ENCODE results near the gene DPYD.

The DPYD gene

DNA sequence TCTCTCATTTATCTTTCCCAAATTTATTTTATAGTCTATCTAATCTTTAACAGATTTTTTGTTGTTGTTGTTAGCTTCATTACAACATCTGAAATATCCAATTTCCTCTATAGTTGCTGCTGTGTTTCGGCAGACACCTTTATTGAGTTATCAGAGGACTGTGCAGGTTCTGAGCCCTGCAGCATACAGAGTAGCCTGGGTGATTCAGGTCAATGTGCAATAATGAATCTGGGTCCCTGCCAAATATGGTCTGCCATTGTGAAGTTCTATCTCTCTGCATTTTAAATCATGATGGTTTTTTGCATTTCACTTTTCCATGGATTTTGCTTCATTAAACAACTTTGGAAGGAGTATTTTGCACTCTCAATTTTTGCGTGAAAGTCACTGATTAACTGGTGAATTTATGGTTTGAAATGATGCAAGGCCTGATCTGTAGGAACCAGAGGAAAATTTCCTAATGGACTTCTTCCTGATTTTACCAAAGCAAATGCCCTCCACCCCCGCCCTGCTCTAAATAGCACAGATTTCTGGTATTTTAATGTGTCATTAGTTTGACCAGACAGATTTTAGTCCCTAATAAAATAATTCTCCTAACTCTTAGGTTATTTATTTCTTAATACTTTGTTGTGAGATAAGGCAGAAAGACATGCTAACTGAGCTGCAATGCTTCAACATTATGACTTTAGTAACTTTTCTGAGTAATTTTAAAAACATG lies 797.0 kb downstream of the DPYD start:
- DNase-seq, result no peak

DNA sequence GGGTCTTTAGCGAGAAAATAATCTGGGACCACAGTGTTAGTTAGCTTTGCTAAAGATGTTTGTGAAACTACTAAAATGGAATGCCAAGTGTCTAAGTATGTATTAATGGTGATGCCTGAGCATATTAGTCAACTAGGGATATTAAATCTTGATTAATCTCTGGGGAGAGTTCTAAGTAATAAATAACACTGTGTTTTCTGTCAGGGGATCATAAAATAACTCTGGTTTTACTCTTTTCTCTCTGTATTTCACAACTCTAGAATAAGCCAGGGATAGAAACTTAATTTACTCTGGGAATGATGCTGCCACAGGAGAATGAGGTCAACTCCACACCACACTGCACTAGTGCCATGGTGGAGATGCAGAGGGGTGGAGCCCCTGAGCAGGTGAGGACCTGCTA lies 800.0 kb downstream of the DPYD start:
- DNase-seq, result no peak

DNA sequence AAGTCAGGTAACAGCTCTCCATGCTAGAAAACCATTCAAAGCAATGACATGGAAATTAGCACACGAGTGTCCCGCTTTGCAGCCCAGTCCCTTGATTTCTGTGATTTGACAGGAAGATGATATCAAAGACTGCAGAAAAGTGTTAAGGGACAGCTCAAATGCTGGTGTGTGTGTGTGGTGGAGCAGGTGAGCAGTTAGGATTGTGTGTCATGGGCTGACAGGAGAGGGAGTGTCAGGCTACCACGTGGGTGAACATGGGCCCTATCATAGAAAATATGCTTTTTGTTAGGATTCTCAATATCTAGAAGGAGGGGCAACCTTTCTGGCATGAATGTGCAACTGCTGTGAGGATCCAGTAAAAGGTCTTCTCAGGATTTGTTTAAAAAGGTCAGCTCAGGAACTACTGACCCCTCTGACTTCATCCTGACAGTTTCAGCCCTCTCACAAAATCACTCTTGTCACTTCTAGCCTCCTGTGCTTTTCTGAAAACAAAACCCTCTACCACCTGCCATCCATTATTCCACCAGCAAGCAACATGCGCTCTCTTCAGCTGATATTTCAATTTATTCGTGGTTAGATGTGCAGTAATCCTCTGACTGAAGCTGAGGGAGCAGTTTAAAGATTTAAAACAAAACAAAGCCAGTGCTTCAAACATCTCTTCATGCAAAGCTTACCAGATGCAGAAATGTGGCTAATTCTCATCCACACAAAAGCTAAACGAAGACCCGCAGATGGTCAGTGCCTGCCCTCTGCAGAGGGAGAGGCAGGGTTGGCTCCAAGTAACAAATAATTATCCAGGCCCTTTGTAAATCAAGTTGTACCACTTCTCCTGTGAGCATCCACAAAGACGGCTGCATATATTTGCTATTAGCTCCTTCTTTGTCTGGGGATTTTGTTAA lies 801.3 kb downstream of the DPYD start:
- DNase-seq, result peak; percentile 5 to 50

DNA sequence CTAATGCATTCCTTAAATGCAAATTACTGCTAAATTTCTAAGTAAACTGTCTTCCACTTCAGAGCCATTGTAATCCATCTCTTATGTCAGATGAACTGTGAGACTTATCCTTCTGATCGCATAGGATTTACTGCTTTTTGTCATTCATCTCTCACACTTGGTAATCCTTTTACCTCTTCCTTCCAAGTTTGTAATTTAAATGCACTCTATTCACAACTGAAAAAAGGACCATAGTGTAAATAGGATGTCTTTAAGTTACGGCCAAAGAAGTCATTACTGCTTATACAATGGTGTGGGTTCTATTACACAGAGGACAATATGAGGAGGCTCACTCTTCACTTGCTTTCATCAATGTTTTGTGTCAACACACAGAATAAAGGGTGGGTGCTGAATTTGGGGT lies 806.0 kb downstream of the DPYD start:
- peak in 1 of 2 experiments; percentile 4 for DNase-seq

DNA sequence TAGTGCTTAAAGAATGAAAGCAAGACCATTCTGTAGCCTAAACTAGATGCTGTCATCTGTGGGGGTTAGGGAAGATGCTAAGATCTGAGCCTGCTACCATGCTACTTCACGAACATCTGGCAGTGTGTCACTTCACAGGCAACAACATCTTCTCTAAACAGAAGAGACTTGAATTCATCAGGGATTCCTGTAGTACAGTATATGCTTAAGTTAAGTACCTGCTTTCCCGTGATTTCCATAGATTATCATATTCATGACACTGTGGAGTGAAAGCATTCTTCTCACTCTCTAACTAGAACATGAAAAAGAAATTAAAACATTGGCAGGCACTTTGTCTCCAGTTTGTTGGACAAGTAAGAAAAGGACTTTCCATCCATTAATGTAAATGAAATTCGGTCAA lies 808.4 kb downstream of the DPYD start:
- no peak for DNase-seq

DNA sequence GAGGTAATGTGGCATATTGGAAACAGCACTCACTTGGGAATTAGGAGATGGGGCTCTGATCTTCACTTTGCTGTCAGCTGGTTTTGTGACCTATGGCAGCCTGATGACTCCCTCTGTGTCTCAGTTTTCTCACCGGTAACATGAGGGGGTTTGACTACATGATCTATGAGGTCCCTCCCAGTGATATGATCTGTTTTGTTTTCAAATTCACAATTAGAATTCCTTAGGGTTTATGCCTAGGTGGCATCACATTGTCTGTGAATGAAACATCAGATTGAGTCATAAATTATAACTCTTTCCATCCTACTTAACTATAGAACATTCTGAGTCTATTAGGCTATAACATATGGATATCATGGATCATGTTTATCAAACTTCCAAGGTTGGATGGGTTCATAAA lies 812.7 kb downstream of the DPYD start:
- no peak for DNase-seq

DNA sequence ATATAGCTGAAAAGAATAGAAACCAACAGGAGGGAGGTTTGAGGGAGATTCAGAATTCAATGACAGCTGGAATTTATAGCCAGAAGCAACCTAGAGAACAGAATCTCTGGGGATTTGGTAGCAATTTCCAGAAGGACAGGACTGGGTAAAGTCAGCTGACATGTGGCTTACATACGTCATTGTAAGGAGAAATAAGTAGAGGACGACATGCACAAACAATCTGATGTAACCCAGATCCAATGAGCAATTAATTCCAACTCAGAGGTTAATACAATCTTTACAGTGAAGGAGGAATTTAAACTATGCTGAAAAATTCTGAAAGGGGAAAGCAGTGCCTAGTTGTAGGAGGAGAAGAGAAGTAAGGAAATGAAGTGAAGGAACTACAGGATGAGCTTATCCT lies 815.3 kb downstream of the DPYD start:
- peak in 1 of 2 experiments; percentile 30 for DNase-seq

DNA sequence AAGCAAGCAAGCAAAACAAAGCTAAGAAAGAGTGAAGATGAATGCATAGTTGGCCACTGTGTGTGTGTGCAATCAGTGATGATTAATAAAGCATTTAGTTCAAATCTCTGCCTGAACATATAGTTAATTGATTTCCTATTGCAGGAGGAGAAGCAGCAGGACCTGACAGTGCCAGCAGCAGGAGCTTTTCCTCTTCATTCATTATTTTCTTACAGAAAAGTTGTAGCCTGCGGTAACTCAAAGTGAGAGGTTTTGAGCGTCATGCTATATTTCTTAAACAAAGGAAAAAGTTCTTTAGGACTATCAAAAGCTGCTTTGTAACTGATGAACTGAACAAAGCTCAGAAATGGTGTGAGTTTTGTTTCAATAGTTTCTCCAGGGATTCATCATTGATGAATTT lies 819.3 kb downstream of the DPYD start:
- no peak for DNase-seq

DNA sequence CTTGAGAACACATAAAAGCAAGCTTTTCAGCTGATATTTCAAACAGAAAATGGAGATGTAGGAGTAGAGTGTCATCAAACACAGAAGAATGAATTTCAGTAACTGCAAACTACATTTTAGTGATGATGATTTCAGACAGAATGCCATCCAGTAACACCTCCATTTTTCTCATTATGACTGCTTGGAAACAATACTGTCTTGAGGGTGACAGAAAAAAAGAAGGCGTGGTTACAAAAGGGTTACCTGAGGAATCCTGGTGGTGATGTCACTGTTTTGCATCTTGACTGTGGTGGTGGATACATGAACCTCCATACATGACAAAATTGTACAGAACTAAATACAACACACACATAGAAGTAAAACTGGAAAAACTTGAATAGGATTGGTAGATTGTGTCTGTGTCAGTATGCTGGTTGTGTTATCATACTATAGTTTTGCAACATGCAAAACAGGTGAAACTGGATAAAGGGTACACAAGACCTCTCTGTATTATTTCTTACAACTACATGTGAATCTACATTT lies 823.4 kb downstream of the DPYD start:
- no peak for DNase-seq

DNA sequence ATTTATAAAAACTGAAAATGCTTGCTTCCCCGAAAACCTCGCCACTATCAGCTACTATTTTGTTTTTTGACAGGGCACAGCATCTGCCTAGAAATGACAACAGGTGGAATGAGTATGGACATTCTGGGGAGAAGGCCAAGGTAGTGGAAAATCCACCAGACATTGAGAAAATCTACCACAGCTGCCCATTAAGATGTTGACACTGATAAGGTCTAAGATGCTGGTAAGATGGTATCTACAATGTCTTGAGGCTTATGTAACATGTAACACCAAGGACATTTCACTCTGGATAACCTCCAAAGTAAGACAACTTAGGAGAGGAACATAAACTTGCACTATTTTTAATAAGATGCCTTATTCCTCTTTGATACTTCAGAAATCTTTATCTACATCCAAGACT lies 825.1 kb downstream of the DPYD start:
- DNase-seq, result no peak

DNA sequence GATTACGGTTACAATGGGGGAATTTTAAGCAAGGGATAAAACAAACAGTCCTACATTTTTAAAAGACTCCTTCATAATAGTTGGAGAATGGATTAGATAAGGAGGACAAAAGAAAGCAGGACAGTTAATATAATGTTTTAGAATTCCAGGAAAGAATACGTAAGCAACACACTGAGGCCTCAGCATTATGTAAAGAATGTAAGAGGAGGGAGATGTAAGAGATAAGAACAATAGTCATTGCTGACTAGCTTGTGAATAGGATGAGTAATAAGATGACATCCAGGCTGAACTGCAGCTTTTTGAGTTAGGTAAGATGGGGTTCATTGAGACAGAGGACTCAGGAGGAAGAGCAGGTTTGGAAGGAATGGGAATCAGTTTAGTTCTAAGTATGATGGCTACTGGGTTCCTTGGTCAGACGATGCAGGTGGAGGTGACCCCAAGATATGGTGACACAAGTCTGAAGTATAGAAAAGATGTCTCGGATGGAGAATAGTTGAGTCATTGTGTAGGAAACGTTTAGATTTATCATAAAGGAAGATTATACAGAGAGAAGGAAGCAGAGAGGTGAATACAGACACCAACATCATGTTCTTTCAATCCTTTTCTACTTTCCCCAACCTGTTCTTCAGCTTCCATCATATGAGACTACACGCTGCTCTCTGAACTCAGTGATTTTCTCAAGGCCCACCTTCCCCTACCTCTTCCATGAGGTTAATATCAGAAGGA lies 826.4 kb downstream of the DPYD start:
- no peak for DNase-seq

DNA sequence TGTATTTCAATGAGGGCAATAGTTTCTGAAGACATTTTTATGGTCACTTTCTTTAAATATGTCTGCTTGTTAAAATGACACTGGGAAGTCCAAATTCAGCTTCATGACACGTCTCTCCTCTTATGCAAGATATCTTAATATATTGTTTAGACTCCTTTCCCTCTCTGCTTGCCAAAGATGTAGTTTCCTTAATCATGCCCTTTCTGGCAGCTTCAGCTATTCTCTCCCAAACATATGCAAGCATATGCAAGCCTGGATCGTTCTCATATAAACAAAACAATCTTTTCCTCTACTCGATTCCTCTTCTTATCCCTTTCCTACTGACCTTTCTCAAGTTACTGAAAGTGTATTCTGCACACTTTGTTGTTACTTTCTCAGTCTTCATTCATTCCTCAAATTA lies 827.1 kb downstream of the DPYD start:
- no peak for DNase-seq

DNA sequence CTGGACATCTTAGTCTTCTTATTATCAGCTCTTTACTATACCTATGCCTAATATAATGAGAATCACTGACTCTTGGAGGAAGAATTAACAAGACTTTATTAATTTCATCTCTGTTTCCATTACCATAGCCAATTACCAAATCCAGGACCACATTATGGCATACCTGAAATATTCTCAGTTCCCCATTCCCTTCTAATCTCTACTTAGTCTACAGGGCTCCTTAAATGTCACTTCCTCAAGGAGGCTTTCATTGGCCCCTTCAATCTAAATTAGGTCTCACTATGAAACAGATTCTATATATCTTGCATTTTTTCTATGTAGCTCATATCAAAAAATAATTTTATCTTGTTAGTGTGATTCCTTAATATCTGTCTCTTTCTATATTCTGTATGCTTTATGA lies 828.0 kb downstream of the DPYD start:
- no peak for DNase-seq

DNA sequence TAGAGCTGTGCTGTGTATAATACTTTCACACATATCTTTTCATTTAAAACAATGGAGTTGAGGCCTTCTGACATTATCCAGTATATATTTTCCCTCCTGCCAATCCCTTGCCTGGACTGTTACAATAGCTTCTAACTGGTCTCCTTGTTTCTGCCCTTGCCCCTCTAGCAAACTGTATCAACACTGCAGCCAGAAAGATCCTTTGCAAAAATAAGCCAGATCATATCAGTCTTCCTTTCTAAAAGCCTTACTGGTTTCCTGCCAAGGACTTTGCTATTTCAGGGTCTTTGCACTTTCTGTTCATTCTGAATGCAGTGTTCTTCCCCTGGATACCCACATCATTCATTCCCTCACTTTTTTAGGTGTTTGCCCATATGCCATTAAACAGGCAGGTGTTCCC lies 829.2 kb downstream of the DPYD start:
- no peak for DNase-seq

DNA sequence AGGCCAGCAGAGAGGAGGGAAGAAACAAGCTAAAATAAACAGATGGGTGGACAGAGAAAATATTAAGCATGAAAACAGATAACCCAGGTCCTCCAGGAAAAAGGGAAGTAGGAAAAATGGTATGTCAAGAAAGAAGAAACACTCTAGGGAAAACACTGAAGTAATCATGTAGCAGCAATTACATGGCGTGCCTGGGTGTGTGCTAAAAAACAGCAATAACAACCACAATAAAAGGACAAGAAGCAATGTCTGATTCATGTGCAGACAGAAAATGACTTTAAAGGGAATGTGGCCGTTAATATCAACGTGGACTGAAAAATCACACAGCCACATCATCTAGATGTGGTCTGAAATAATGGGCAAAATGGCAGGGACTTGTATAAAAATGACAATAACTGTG lies 829.6 kb downstream of the DPYD start:
- no peak for DNase-seq

DNA sequence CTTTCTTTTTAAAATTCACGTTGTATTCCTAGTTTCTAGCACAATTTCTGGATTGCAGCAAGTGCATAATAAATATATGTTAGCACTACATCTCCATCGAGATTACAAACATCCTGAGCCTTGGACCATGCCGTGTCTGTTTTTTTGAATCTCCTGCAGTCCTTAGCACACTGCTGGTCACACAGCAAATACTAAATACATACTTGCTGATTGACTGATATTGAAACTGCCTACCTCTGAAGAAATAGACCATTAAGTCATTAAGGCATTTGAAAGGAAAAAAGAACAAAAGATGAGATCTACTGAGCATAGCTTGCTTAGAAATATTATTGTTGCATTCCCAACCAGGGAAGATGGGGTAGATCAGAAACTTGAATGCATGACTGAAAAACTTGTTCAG lies 830.1 kb downstream of the DPYD start:
- DNase-seq, result no peak

DNA sequence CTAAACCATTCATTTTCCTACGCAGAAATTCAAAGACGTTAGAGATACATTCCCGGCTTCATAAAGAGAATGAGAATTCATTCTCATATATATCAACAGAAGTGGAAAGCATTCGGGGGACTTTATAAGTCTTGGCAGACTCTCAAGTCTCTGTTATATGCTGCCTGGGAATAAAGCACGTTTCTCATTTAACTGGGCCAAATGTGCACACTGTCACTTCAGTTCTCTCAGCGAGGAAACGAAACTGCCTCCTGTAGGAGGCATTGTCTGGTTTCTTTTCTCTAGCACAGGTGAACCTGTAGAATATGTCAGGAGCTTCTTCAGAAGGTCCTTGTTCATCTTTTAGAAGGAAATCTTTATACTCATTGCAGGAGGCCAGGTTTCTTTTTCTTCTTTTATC lies 831.7 kb downstream of the DPYD start:
- DNase-seq, result no peak

DNA sequence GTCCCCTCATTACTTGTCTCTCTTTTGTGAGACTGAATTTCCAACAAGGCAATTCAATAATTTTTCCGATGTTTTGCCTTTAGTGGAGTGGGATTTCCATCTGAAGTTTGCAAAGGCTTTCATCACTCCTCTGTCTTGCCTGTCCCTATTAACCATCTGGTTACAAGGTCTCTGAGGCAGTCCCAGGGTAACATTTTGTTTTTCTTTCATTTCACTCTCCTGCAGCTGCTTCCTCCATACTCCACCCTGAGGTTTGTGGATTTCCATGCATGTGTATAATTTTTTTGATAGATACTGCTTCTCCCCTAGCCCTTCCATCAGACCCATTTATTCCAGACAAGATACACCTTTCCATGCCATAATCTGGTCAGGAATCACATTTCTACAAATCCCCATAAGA lies 832.4 kb downstream of the DPYD start:
- no peak for DNase-seq

DNA sequence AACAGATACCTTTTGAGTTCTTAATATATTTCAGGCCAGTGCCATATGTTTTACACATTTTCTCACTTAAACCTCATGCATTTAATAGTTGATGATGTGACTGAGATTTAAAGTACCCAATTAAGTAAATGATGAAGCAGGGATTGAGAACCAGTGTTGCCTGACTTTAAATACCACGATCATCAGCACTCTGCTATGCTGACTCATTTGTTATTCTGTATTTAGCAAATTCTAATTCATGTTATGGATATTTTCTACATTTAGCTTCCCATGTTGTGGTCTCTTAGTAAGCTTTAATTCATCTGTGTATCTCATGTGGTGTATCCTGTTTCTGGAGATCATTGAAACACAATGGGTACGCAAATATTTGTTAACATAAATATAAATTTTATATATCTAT lies 836.3 kb downstream of the DPYD start:
- DNase-seq, result no peak

DNA sequence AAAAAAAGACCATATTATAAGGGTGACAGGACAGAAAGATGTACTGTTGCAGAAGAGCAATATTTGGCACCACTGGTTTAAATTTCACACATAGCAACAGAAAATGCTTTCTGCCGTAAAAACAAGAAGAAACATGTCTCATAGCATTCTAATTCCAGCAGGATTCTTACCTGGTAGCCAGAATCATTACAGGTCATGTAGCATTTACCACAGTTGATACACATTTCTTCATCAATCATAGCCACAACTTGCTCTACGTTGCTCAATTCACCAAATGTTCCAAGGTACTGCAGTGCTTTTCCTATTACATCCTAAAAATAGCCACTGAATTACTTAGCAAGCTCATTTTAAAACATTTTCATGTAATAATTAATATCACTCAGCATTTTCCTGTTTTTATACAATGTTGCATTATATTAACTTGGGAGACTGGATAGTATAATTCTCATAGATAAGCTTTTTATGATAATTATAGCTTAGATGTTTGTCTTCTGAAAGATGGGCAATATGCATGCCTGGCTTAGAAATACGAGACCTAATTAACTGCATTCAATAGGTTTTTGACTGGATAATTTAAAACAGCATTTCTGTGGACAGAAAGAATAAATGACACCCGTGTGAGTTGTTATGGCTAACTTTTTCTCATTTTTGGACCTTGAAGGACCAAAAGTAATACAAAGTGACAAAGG lies 838.5 kb downstream of the DPYD start:
- no peak for DNase-seq

DNA sequence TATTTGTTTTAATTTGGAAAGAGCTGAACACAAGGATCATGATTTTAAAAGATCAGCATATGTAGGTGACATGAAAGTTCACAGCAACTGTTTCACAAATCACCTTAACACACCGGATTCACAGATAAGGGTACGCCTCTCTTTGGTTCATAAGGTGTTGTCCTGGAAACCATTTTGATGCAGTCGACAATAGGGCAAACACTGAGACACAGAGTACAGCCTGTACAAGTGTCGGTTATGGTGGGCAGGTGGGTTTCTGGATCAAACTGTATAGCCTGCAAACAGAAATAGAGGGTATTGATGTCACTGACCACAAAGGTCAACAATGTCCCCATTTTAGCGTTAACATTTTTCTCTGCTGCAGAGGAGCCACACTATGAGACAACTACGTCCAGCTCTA lies 842.0 kb downstream of the DPYD start:
- DNase-seq, result no peak

DNA sequence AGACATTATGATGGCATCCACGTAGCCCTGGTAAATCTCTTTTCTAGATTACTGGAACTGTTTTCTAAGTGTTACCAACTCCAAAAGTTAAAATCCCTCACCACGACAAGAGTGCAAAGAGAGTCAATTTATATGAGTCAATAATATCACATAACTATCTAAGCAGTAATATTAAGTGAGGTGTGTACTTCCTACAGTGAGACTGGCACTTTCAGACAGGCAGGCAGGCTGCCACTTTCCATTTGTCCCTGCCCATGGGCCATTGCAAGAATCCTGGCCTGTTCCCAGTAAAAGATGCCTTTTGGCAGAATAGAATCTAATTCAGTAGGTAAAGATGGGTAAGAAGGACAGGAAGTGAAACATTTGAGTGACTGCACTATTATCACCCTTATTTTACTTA lies 843.6 kb downstream of the DPYD start:
- DNase-seq, result no peak

DNA sequence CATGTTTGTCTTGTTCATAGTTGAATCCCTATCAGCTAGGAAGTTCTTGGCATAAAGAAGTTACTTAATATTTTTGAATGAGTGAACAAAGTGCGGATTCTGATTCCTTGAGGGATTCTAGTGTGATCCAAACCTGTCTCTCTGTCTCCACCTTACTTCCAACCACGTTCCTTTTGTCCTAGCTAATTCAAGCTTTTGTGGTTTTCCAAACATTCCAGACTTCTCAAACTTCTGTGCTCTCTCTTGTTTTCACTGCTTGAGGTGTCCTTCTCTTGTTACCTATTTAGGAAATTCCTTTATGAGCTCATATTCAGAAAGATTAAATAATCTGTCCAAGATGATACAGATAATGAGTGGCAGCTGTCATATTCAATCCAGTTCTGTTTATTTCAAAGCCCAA lies 846.1 kb downstream of the DPYD start:
- DNase-seq, result no peak
